Fibroblast of lung (primary cell): ENCODE measurements around the gene SCYGR2. TPM values are rescaled to one million over a fixed set of nuclear protein-coding genes. Genes with fewer than 3 reads are reported as not detected.
"Not testable (repeated sequence)": the region's sequence is repeated elsewhere in the genome, so short reads cannot be mapped to it uniquely, and the experiment has no call there.

Experiments used
- DNase-seq, 2 donors: peaks; one replicate each; pipeline versions ENCODE4 v3.0.0 to v3.0.0-alpha.2; 2010; ENCODE audit warnings: low read depth in 2 of 2
- H2AFZ ChIP-seq: 2 replicates; pipeline ENCODE4 v1.5.1; 2012; ENCODE audit warnings: low read length, control low read depth, inconsistent platforms
- H3K27ac ChIP-seq: 2 replicates; pipeline ENCODE4 v1.5.1; 2011; ENCODE audit warnings: low read length, control low read depth; ENCODE audit not compliant: insufficient read depth
- H3K27me3 ChIP-seq: 2 replicates; pipeline ENCODE4 v1.5.1; 2011; ENCODE audit warnings: mild to moderate bottlenecking, low read length; ENCODE audit not compliant: control insufficient read depth, insufficient read depth
- H3K36me3 ChIP-seq: 2 replicates; pipeline ENCODE4 v1.5.1; 2011; ENCODE audit warnings: low read length; ENCODE audit not compliant: control insufficient read depth, insufficient read depth
- H3K4me1 ChIP-seq: 2 replicates; pipeline ENCODE4 v1.5.1; 2011; ENCODE audit warnings: low read length; ENCODE audit not compliant: control insufficient read depth, insufficient read depth; ENCODE audit errors: extremely low read depth
- H3K4me2 ChIP-seq: 2 replicates; pipeline ENCODE4 v1.5.1; 2011; ENCODE audit warnings: low read length, control low read depth; ENCODE audit not compliant: insufficient read depth; ENCODE audit errors: extremely low read depth
- H3K4me3 ChIP-seq, 4 experiments: fragments of 200-600 bp in 1 of 4; sonication (generic) in 1 of 4; replicated peaks in 1 of 4; 2 replicates each; pipeline ENCODE4 v1.5.1; 2011 to 2016; ENCODE audit warnings: low read length in 4 of 4, low read depth in 3 of 4, mild to moderate bottlenecking in 3 of 4, control low read depth in 2 of 4, inconsistent platforms in 1 of 4, mixed read lengths in 1 of 4; ENCODE audit not compliant: insufficient read depth in 1 of 4; ENCODE audit errors: control extremely low read depth in 1 of 4
- H3K79me2 ChIP-seq: 2 replicates; pipeline ENCODE4 v1.5.1; 2012; ENCODE audit warnings: mild to moderate bottlenecking, low read length, inconsistent platforms; ENCODE audit not compliant: control insufficient read depth, insufficient read depth
- H3K9ac ChIP-seq: 2 replicates; pipeline ENCODE4 v1.5.1; 2011; ENCODE audit warnings: mild to moderate bottlenecking, low read length, control low read depth; ENCODE audit not compliant: insufficient read depth
- H3K9me3 ChIP-seq: 2 replicates; pipeline ENCODE4 v1.5.1; 2012; ENCODE audit warnings: low read depth, low read length; ENCODE audit not compliant: control insufficient read depth, insufficient read depth
- H4K20me1 ChIP-seq: 2 replicates; pipeline ENCODE4 v1.5.1; 2011; ENCODE audit warnings: low read length; ENCODE audit not compliant: control insufficient read depth, insufficient read depth; ENCODE audit errors: extremely low read depth
- CTCF ChIP-seq, 2 donors: IDR thresholded peaks in 1 of 2; conservative IDR thresholded peaks in 1 of 2; 1 replicate in 1 of 2; 2 replicates in 1 of 2; pipeline ENCODE4 v1.5.1; 2011 to 2012; ENCODE audit warnings: low read length in 2 of 2, control low read depth in 1 of 2, inconsistent platforms in 1 of 2, low read depth in 1 of 2, mild to moderate bottlenecking in 1 of 2
- EZH2 ChIP-seq: IDR thresholded peaks from 2 replicates; pipeline ENCODE4 v1.5.1; 2012; ENCODE audit warnings: low read length, control low read depth, mild to moderate bottlenecking; ENCODE audit errors: missing control alignments
- polyA minus RNA-seq: library from RNA; depleted of rRNA, polyadenylated mRNA; stranded (reverse); fragments of >200 nt; gene quantifications from 2 replicates; pipeline ENCODE4 v1.2.3, GENCODE V29; 2011; ENCODE audit warnings: low replicate concordance
- polyA plus RNA-seq, 2 donors: library from polyadenylated mRNA; depleted of rRNA in 1 of 2; stranded (reverse) in 1 of 2; unstranded in 1 of 2; fragments of >200 nt; gene quantifications; 2 replicates each; pipeline ENCODE4 v1.2.1, GENCODE V29; 2011 to 2012; ENCODE audit warnings: missing spikeins in 1 of 2
- total RNA-seq: library from RNA; depleted of rRNA; stranded (reverse); fragments of >200 nt; gene quantifications from 2 replicates; pipeline ENCODE4 v1.2.1, GENCODE V29; 2014

The SCYGR2 gene
- total RNA-seq (not detected in 2 replicates), polyA plus RNA-seq (not detected in 2 replicates), polyA minus RNA-seq (not detected in 2 replicates)
- polyA plus RNA-seq (2012): not detected in 2 replicates

DNA sequence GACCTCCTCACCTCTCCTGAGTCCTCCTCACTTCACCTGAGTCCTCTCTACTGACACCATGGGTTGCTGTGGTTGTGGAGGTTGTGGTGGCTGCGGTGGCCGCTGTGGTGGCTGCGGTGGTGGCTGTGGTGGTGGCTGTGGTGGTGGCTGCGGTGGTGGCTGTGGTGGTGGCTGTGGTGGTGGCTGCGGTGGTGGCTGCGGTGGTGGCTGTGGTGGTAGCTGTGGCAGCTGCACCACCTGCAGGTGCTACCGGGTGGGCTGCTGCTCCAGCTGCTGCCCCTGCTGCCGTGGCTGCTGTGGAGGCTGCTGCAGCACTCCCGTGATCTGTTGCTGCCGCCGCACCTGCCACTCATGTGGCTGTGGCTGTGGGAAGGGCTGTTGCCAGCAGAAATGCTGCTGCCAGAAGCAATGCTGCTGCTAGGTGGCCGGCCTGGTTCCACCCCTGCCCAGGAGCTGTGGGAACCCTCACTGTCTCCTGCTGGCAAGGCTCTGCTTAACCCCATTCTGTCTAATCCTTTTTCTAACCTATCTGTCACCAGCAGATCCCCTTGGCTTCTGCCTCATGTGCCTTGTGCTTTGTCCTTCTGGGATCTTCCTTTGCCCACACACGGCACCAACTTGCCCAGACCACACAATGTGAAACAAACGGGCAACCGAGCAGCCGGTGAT is at the start of gene SCYGR2:
Gene SCYGR2, plus strand, starts transcription at position 59 of the 669 bp plus-strand sequence. Its CDS starts 0 bp downstream, at position 59.
- H4K20me1 ChIP-seq, H3K9me3 ChIP-seq, H3K4me2 ChIP-seq, H3K27me3 ChIP-seq, H3K36me3 ChIP-seq, H3K27ac ChIP-seq, H3K9ac ChIP-seq, H3K4me1 ChIP-seq, H2AFZ ChIP-seq, H3K4me3 ChIP-seq, DNase-seq, H3K79me2 ChIP-seq: not testable (repeated sequence)

- Histone ChIP-seq H3K79me2 (no peaks in the 10 kb centered on the region), H4K20me1 (no peaks in the 10 kb centered on the region), H3K27me3 (no peaks in the 10 kb centered on the region), H3K4me3 (no peak overlapping the region), H3K4me2 (no peak overlapping the region), H3K9me3 (no peaks in the 10 kb centered on the region), H3K36me3 (peaks cover 2% of the 10 kb centered on the region), H3K4me1 (no peaks in the 10 kb centered on the region), H3K9ac (no peak overlapping the region), H3K27ac (no peak overlapping the region), H2AFZ (no peak overlapping the region)
- no peak for TF ChIP-seq EZH2
- no peak for TF ChIP-seq CTCF (conservative IDR thresholded peaks at IDR 0.05 in 1 of 2, IDR thresholded peaks at IDR 0.05 in 1 of 2; ENCODE audit: low read depth in 1 of 2, low read length in 2 of 2)
- no peak for DNase-seq
Observed at GRCh38 chr2:227551836-227552235, 46.9 kb upstream of the SCYGR2 start.

DNA sequence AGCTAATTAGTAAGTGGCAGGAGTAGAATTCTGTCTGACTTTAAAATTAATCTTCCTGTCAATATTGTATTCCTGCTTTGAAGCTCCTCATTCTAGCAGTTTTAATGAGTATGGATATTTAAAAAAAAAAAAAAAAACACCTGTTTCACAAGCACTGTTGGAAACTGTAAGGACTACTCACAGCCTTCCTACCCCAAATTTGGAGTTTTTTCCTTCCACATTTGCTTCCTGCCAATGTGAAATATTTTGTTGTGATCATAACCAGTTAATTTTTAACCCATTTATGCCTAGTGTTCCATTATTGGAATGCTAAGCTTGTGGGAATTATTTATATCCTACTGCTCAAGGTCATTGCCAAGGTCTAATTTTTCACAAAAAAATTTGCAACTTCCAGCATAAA is 36.1 kb upstream of the SCYGR2 start:
- DNase-seq: no peak
- no peaks in the 10 kb centered on the region for H3K4me1 ChIP-seq
- no peak overlapping the region for H3K4me2 ChIP-seq
- no peaks in the 10 kb centered on the region for H3K9me3 ChIP-seq
- no peaks in the 10 kb centered on the region for H4K20me1 ChIP-seq
- H3K4me3 ChIP-seq: no peak overlapping the region
- no peak for TF ChIP-seq CTCF (conservative IDR thresholded peaks at IDR 0.05 in 1 of 2, IDR thresholded peaks at IDR 0.05 in 1 of 2; ENCODE audit: low read depth in 1 of 2, low read length in 2 of 2)
- TF ChIP-seq EZH2: no peak
- no peak overlapping the region for H2AFZ ChIP-seq
- no peak overlapping the region for H3K27ac ChIP-seq
- no peak overlapping the region for H3K9ac ChIP-seq
- no peaks in the 10 kb centered on the region for H3K36me3 ChIP-seq
- no peaks in the 10 kb centered on the region for H3K27me3 ChIP-seq
- H3K79me2 ChIP-seq: no peaks in the 10 kb centered on the region
